HCT116 (cell line): Measurements from ENCODE around the gene SDF2. TPM values are rescaled to one million over a fixed set of nuclear protein-coding genes. Genes with fewer than 3 reads are reported as not detected.

ENCODE experiments used
- ATAC-seq: fragments of 200-7000 bp; cut with Tn5 transposase; 2 replicates; pipeline ENCODE4 v1.9.1; 2020; ENCODE audit warnings: mild to moderate bottlenecking, moderate library complexity
- BruUV-seq: library from RNA; stranded (reverse); fragments of 400-500 nt; replicated peaks from 2 replicates; lab custom pipeline; 2021; lab: Mats Ljungman, UMichigan
- CTCF ChIA-PET: fragments of 300-600 bp; sonication (Branson Sonifier 250); formaldehyde crosslinking; loops from one replicate; lab custom pipeline; 2021; ENCODE audit warnings: antibody characterized with exemption; lab: Charles Lee
- POLR2A ChIA-PET: fragments of 300-600, 350-600 bp; sonication (Branson Sonifier 250); formaldehyde crosslinking; loops from one replicate; lab custom pipeline; 2021; ENCODE audit warnings: antibody characterized with exemption; lab: Charles Lee
- RAD21 ChIA-PET, 2 experiments: fragments of 300-600 bp; sonication (Branson Sonifier 250); formaldehyde crosslinking; loops; one replicate each; lab custom pipeline; 2023; ENCODE audit warnings: low total read pairs in 2 of 2; ENCODE audit not compliant: uncharacterized antibody in 2 of 2, unreplicated experiment in 2 of 2, low non-redundant PET in 1 of 2; lab: Charles Lee
- DNase-seq: peaks from one replicate; pipeline ENCODE4 v3.0.0-alpha.2; 2010; ENCODE audit warnings: low read depth, low spot score
- H2AFZ ChIP-seq: fragments of 200-600 bp; shearing (Covaris generic), sonication (generic); 2 replicates; pipeline ENCODE4 v1.6.1; 2017; ENCODE audit warnings: low read depth, mixed run types, mixed read lengths, antibody characterized with exemption, low read length; ENCODE audit not compliant: poor library complexity, severe bottlenecking
- H3K27ac ChIP-seq: 2 replicates; pipeline ENCODE4 v1.5.1; 2012; ENCODE audit warnings: low read depth, low read length
- H3K27me3 ChIP-seq: fragments of 200-600 bp; sonication (generic); 2 replicates; pipeline ENCODE4 v1.6.1; 2016; ENCODE audit warnings: mixed run types, low read length, mixed read lengths; ENCODE audit not compliant: insufficient read depth
- H3K36me3 ChIP-seq, 2 experiments: fragments of 200-500 bp in 1 of 2; fragments of 200-600 bp in 1 of 2; sonication (Bioruptor generic) in 1 of 2; sonication (generic) in 1 of 2; 2 replicates each; pipeline versions ENCODE4 v1.5.1 to v1.6.1; 2014 to 2016; ENCODE audit warnings: low read length in 2 of 2, inconsistent platforms in 1 of 2, mixed read lengths in 1 of 2, mixed run types in 1 of 2; ENCODE audit not compliant: insufficient read depth in 2 of 2, control insufficient read depth in 1 of 2
- H3K4me1 ChIP-seq, 2 experiments: fragments of 200-600 bp in 1 of 2; sonication (generic) in 1 of 2; 2 replicates each; pipeline versions ENCODE4 v1.5.1 to v1.6.1; 2012 to 2017; ENCODE audit warnings: low read length in 2 of 2, inconsistent platforms in 1 of 2, mild to moderate bottlenecking in 1 of 2, mixed read lengths in 1 of 2, mixed run types in 1 of 2, moderate library complexity in 1 of 2; ENCODE audit not compliant: insufficient read depth in 2 of 2, control insufficient read depth in 1 of 2
- H3K4me2 ChIP-seq: fragments of 200-600 bp; sonication (generic); 2 replicates; pipeline ENCODE4 v1.6.1; 2017; ENCODE audit warnings: mixed run types, low read length, mixed read lengths
- H3K4me3 ChIP-seq, 2 experiments: fragments of 200-600 bp in 1 of 2; sonication (generic) in 1 of 2; replicated peaks in 1 of 2; 2 replicates each; pipeline ENCODE4 v1.5.1; 2011 to 2016; ENCODE audit warnings: low read length in 2 of 2, control low read depth in 1 of 2, low read depth in 1 of 2, mild to moderate bottlenecking in 1 of 2, mixed read lengths in 1 of 2, mixed run types in 1 of 2
- H3K79me2 ChIP-seq: fragments of 200-600 bp; sonication (generic); 2 replicates; pipeline ENCODE4 v1.6.1; 2017; ENCODE audit warnings: mild to moderate bottlenecking, mixed run types, low read length, moderate library complexity, mixed read lengths; ENCODE audit not compliant: insufficient read depth
- H3K9ac ChIP-seq: fragments of 200-600 bp; sonication (generic); 2 replicates; pipeline ENCODE4 v1.6.1; 2016; ENCODE audit warnings: low read length, mixed read lengths
- H3K9me2 ChIP-seq: fragments of 200-600 bp; sonication (generic), shearing (Covaris generic); 2 replicates; pipeline ENCODE4 v1.6.1; 2017; ENCODE audit warnings: mixed run types, mild to moderate bottlenecking, moderate library complexity; ENCODE audit not compliant: insufficient read depth
- H3K9me3 ChIP-seq, 2 experiments: fragments of 200-500 bp in 1 of 2; fragments of 200-600 bp in 1 of 2; sonication (Bioruptor generic) in 1 of 2; sonication (generic) in 1 of 2; 2 replicates each; pipeline ENCODE4 v1.6.1; 2014 to 2017; ENCODE audit warnings: low read length in 2 of 2, mixed read lengths in 2 of 2, inconsistent platforms in 1 of 2, low read depth in 1 of 2, mild to moderate bottlenecking in 1 of 2, mixed run types in 1 of 2, moderate library complexity in 1 of 2; ENCODE audit not compliant: control insufficient read depth in 1 of 2, insufficient read depth in 1 of 2
- H4K20me1 ChIP-seq: fragments of 200-600 bp; sonication (generic), shearing (Covaris generic); 2 replicates; pipeline ENCODE4 v1.6.1; 2017; ENCODE audit warnings: mixed run types, mild to moderate bottlenecking, moderate library complexity; ENCODE audit not compliant: insufficient read depth
- ATF3 ChIP-seq: IDR thresholded peaks from 2 replicates; pipeline ENCODE4 v1.6.1; 2012
- CEBPB ChIP-seq: IDR thresholded peaks from 2 replicates; pipeline ENCODE4 v1.6.1; 2012; ENCODE audit warnings: low read depth
- CTCF ChIP-seq, 3 experiments: fragments of 200-600 bp in 1 of 3; sonication (generic) in 1 of 3; IDR thresholded peaks in 2 of 3; conservative IDR thresholded peaks in 1 of 3; 2 replicates each; pipeline ENCODE4 v1.5.1; 2012 to 2017; ENCODE audit warnings: low read depth in 2 of 3, low read length in 2 of 3, antibody characterized with exemption in 1 of 3, borderline replicate concordance in 1 of 3, control low read depth in 1 of 3, mild to moderate bottlenecking in 1 of 3, mixed read lengths in 1 of 3, mixed run types in 1 of 3, moderate library complexity in 1 of 3; ENCODE audit not compliant: insufficient read depth in 1 of 3
- EGR1 ChIP-seq: IDR thresholded peaks from 2 replicates; pipeline ENCODE4 v1.6.1; 2012; ENCODE audit warnings: low read depth
- ELF1 ChIP-seq: IDR thresholded peaks from 2 replicates; pipeline ENCODE4 v1.6.1; 2012; ENCODE audit warnings: low read depth, borderline replicate concordance
- EZH2 ChIP-seq: fragments of 200-600 bp; sonication (generic); IDR thresholded peaks from 2 replicates; pipeline ENCODE4 v1.6.1; 2017; ENCODE audit warnings: antibody characterized with exemption, mixed run types
- EZH2phosphoT487 ChIP-seq: fragments of 200-600 bp; IDR thresholded peaks from 2 replicates; pipeline ENCODE4 v1.6.1; 2018; ENCODE audit warnings: antibody characterized with exemption, borderline replicate concordance
- JUND ChIP-seq: IDR thresholded peaks from 2 replicates; pipeline ENCODE4 v1.6.1; 2012
- MAX ChIP-seq: IDR thresholded peaks from 2 replicates; pipeline ENCODE4 v1.6.1; 2012
- POLR2A ChIP-seq: IDR thresholded peaks from 2 replicates; pipeline ENCODE4 v1.7.0; 2011; ENCODE audit warnings: borderline replicate concordance; ENCODE audit not compliant: insufficient read depth, insufficient read length; ENCODE audit errors: extremely low read depth
- POLR2AphosphoS5 ChIP-seq: IDR thresholded peaks from 2 replicates; pipeline ENCODE4 v1.6.1; 2011; ENCODE audit warnings: mild to moderate bottlenecking, low read depth, low read length, moderate library complexity
- RAD21 ChIP-seq: IDR thresholded peaks from 2 replicates; pipeline ENCODE4 v1.6.1; 2012; ENCODE audit warnings: low read depth, mild to moderate bottlenecking
- REST ChIP-seq: IDR thresholded peaks from 2 replicates; pipeline ENCODE4 v1.6.1; 2012; ENCODE audit warnings: low read depth
- SIN3A ChIP-seq: IDR thresholded peaks from 2 replicates; pipeline ENCODE4 v1.6.1; 2012; ENCODE audit warnings: low read depth
- SP1 ChIP-seq: IDR thresholded peaks from 2 replicates; pipeline ENCODE4 v1.6.1; 2012; ENCODE audit warnings: low read depth
- TCF7L2 ChIP-seq: IDR thresholded peaks from 2 replicates; pipeline ENCODE4 v1.7.0; 2011; ENCODE audit warnings: borderline replicate concordance, inconsistent platforms; ENCODE audit not compliant: insufficient read depth, insufficient read length; ENCODE audit errors: extremely low read depth
- YY1 ChIP-seq: IDR thresholded peaks from 2 replicates; pipeline ENCODE4 v1.6.1; 2011; ENCODE audit warnings: low read length, low read depth, moderate library complexity, mild to moderate bottlenecking; ENCODE audit not compliant: insufficient replicate concordance; ENCODE audit errors: extremely low read depth
- ZFX ChIP-seq: fragments of 450-650 bp; IDR thresholded peaks from 2 replicates; pipeline ENCODE4 v1.6.1; 2017
- ZNF274 ChIP-seq: fragments of 200-500 bp; sonication (Bioruptor generic); IDR thresholded peaks from 2 replicates; pipeline ENCODE4 v1.6.1; 2014; ENCODE audit warnings: mild to moderate bottlenecking, low read depth, low read length, inconsistent platforms
- intact Hi-C: fragments of 100-400 bp; cut with micrococcal nuclease; formaldehyde crosslinking; loops from 2 replicates; pipeline ENCODE4 v1.10.0; 2022
- total RNA-seq: library from RNA; stranded (reverse); gene quantifications from one replicate; pipeline ENCODE4 v1.2.1, GENCODE V29; 2021; ENCODE audit not compliant: unreplicated experiment

The SDF2 gene
- total RNA-seq, 1 experiment from 2014 or later = 41.3 TPM

- TF ChIP-seq REST (no peak), SIN3A (peak; percentile 58), ATF3 (no peak)
- TF ChIP-seq, all 23 proteins: peak for 9
Measured at GRCh38 chr17:28598799-28599310, 62.9 kb downstream of the SDF2 start, which contains the start of gene SPAG5 (continued).

- DNase-seq (no peak), ATAC-seq (peak; percentile 32)
- Histone ChIP-seq H3K9me2 (no peaks in the 10 kb centered on the region), H3K4me3 (peak overlapping the region; percentile 93 to 97), H3K9me3 (no peaks in the 10 kb centered on the region), H3K4me2 (peak overlapping the region; percentile 97), H3K27me3 (no peaks in the 10 kb centered on the region), H3K79me2 (peaks cover 39% of the 10 kb centered on the region), H4K20me1 (no peaks in the 10 kb centered on the region), H3K4me1 (peaks cover 4 to 22% of the 10 kb centered on the region in 2 experiments; a peak in 2 of 4 replicates), H3K9ac (peak overlapping the region; percentile 92), H3K36me3 (peaks cover under 1 to 7% of the 10 kb centered on the region in 2 experiments; a peak in 2 of 4 replicates), H3K27ac (peak overlapping the region; percentile 80), H2AFZ (no peak overlapping the region)
- ChIA-PET RAD21 (no interaction called here), CTCF (no interaction called here), POLR2A (no interaction called here)
- BruUV-seq = TSS peak; percentile 81
- TF ChIP-seq CTCF (IDR thresholded peaks at IDR 0.05 in 2 of 3, conservative IDR thresholded peaks at IDR 0.05 in 1 of 3; ENCODE audit: borderline replicate concordance in 1 of 3, insufficient read depth in 1 of 3, low read depth in 2 of 3, low read length in 2 of 3) = no peak
- no peak for TF ChIP-seq ATF3
- TF ChIP-seq EZH2phosphoT487 = no peak
- no peak for TF ChIP-seq EZH2
- no peak for TF ChIP-seq ELF1
- TF ChIP-seq CEBPB = no peak
- TF ChIP-seq ZFX = no peak
- no peak for TF ChIP-seq POLR2A
- no peak for TF ChIP-seq TCF7L2
- no peak for TF ChIP-seq JUND
- TF ChIP-seq POLR2AphosphoS5 = no peak
- no peak for TF ChIP-seq EGR1
- TF ChIP-seq MAX = no peak
- no peak for TF ChIP-seq SP1
- TF ChIP-seq YY1 = no peak
- no peak for TF ChIP-seq RAD21
- TF ChIP-seq ZNF274 = no peak
- intact Hi-C loops = no loop called here
Measured at GRCh38 chr17:28598389-28598788, 63.3 kb downstream of the SDF2 start.
